GM12878 (cell line): ENCODE data around the gene PLEKHM3. TPM values are rescaled to one million over a fixed set of nuclear protein-coding genes. Genes with fewer than 3 reads are reported as not detected.

Experiments used
- ATAC-seq: fragments of 200-7000 bp; cut with Tn5 transposase; 3 replicates; pipeline ENCODE4 v1.9.1; 2020; ENCODE audit warnings: mild to moderate bottlenecking, moderate library complexity
- BruUV-seq: library from RNA; stranded (reverse); fragments of 400-500 nt; replicated peaks from 2 replicates; lab custom pipeline; 2021; lab: Mats Ljungman, UMichigan
- CTCF ChIA-PET: fragments of 300-600 bp; sonication (Branson Sonifier 250); formaldehyde crosslinking; extraction: SDS; loops from one replicate; lab custom pipeline; 2021; ENCODE audit warnings: inconsistent platforms; lab: Yijun Ruan, JAX
- POLR2A ChIA-PET: fragments of 350-600 bp; formaldehyde crosslinking; extraction: SDS; loops from one replicate; lab custom pipeline; 2021; ENCODE audit warnings: inconsistent platforms; lab: Charles Lee
- RAD21 ChIA-PET: fragments of 300-600 bp; sonication (Branson Sonifier 250); formaldehyde crosslinking; loops from one replicate; lab custom pipeline; 2023; ENCODE audit warnings: antibody characterized with exemption; ENCODE audit not compliant: unreplicated experiment; lab: Charles Lee
- SMC1A ChIA-PET: fragments of 300-600 bp; sonication (Branson Sonifier 250); formaldehyde crosslinking; loops from one replicate; lab custom pipeline; 2023; ENCODE audit not compliant: unreplicated experiment, uncharacterized antibody; lab: Charles Lee
- DNase-seq: peaks from one replicate; pipeline ENCODE4 v3.0.0-alpha.2; 2011; ENCODE audit warnings: low read depth, low spot score
- FAIRE-seq: peaks from 3 replicates; lab custom pipeline; 2011; peaks lifted over from hg19 to GRCh38; lab: Jason Lieb, UNC
- H2AFZ ChIP-seq: 2 replicates; pipeline ENCODE4 v1.6.0; 2011; ENCODE audit warnings: low read depth, low read length, control low read depth; ENCODE audit not compliant: control insufficient read depth
- H3K27ac ChIP-seq: 2 replicates; pipeline ENCODE4 v1.5.1; 2011; ENCODE audit warnings: control low read depth; ENCODE audit not compliant: control insufficient read depth, insufficient read depth
- H3K27me3 ChIP-seq, 2 experiments: replicated peaks in 1 of 2; 2 replicates each; pipeline versions ENCODE4 v1.6.0 to v1.6.1; 2011; ENCODE audit warnings: low read length in 1 of 2; ENCODE audit not compliant: control insufficient read depth in 2 of 2, insufficient read depth in 2 of 2
- H3K36me3 ChIP-seq, 2 experiments: 2 replicates each; pipeline ENCODE4 v1.5.1; 2011; ENCODE audit warnings: low read length in 1 of 2; ENCODE audit not compliant: control insufficient read depth in 2 of 2, insufficient read depth in 2 of 2
- H3K4me1 ChIP-seq: 2 replicates; pipeline ENCODE4 v1.6.1; 2011; ENCODE audit warnings: mild to moderate bottlenecking, low read length, moderate library complexity, mixed read lengths; ENCODE audit not compliant: control insufficient read depth, insufficient read depth
- H3K4me2 ChIP-seq: 2 replicates; pipeline ENCODE4 v1.6.0; 2011; ENCODE audit warnings: control low read depth; ENCODE audit not compliant: control insufficient read depth, insufficient read depth
- H3K4me3 ChIP-seq: fragments of 200-600 bp; sonication (generic); 2 replicates; pipeline ENCODE4 v1.5.1; 2016
- H3K79me2 ChIP-seq: 2 replicates; pipeline ENCODE4 v1.6.0; 2011; ENCODE audit warnings: low read length; ENCODE audit not compliant: control insufficient read depth, insufficient read depth
- H3K9ac ChIP-seq: 2 replicates; pipeline ENCODE4 v1.8.0; 2011; ENCODE audit warnings: low read length, control low read depth, mixed read lengths; ENCODE audit not compliant: control insufficient read depth, insufficient read depth
- H3K9me3 ChIP-seq: replicated peaks from 3 replicates; pipeline ENCODE4 v1.5.1; 2011; ENCODE audit warnings: mild to moderate bottlenecking, low read length; ENCODE audit not compliant: control insufficient read depth, insufficient read depth
- H4K20me1 ChIP-seq: 2 replicates; pipeline ENCODE4 v1.6.0; 2011; ENCODE audit not compliant: control insufficient read depth, insufficient read depth
- CHD2 ChIP-seq: IDR thresholded peaks from 2 replicates; pipeline ENCODE4 v1.6.1; 2011; ENCODE audit warnings: low read depth, low read length, improper control_type of control experiment, borderline replicate concordance
- E4F1 ChIP-seq: fragments of 450-650 bp; IDR thresholded peaks from 2 replicates; pipeline ENCODE4 v1.6.1; 2018; ENCODE audit warnings: borderline replicate concordance, mild to moderate bottlenecking; ENCODE audit not compliant: partially characterized antibody
- EGR1 ChIP-seq, 2 experiments: IDR thresholded peaks; 1 replicate in 1 of 2; 2 replicates in 1 of 2; pipeline ENCODE4 v1.6.1; 2011 to 2012; ENCODE audit warnings: low read depth in 2 of 2, low read length in 2 of 2, borderline replicate concordance in 1 of 2, mild to moderate bottlenecking in 1 of 2, moderate library complexity in 1 of 2
- ELK1 ChIP-seq: IDR thresholded peaks from 2 replicates; pipeline ENCODE4 v1.6.1; 2012; ENCODE audit warnings: low read depth, low read length, improper control_type of control experiment
- MLLT1 ChIP-seq: fragments of 450-650 bp; IDR thresholded peaks from 2 replicates; pipeline ENCODE4 v1.6.1; 2016; ENCODE audit warnings: mild to moderate bottlenecking
- NFIC ChIP-seq: IDR thresholded peaks from 2 replicates; pipeline ENCODE4 v1.6.1; 2012; ENCODE audit warnings: low read depth, mild to moderate bottlenecking, inconsistent platforms, low read length, moderate library complexity
- NR2C1 ChIP-seq: fragments of 450-650 bp; IDR thresholded peaks from 2 replicates; pipeline ENCODE4 v1.6.1; 2017; ENCODE audit warnings: antibody characterized with exemption, mild to moderate bottlenecking, moderate library complexity
- WGBS: methylation state at CpG from one replicate; pipeline ENCODE4 v1.1.6; 2016; ENCODE audit warnings: low lambda C conversion rate; ENCODE audit not compliant: insufficient replicate concordance, insufficient coverage; ENCODE audit errors: missing lambda C conversion rate; 5-methylcytosine and 5-hydroxymethylcytosine counted together
- in situ Hi-C: fragments of 300-500 bp; cut with MboI; formaldehyde crosslinking; loops from 9 replicates; pipeline ENCODE4 v1.14.3; 2018; ENCODE audit warnings: mixed read lengths
- intact Hi-C: fragments of 100-400 bp; cut with micrococcal nuclease; formaldehyde crosslinking; loops from one replicate; pipeline ENCODE4 v1.14.2; 2022; ENCODE audit not compliant: unreplicated experiment
- polyA plus RNA-seq, 11 experiments: library from polyadenylated mRNA; depleted of rRNA in 4 of 11; unstranded in 6 of 11; stranded (reverse) in 5 of 11; fragments of >200 nt; fragmentation: Nextera tagmentation in 4 of 11; fragmentation: Illumina TruSeq in 1 of 11; extraction: Ambion mirVana in 4 of 11; extraction: Trizol in 1 of 11; gene quantifications; 1 replicate in 1 of 11; 2 replicates in 10 of 11; pipeline versions ENCODE4 v1.2.1 to v1.2.3, GENCODE V29; 2011 to 2016; ENCODE audit warnings: inconsistent platforms in 2 of 11, missing spikeins in 2 of 11, low read depth in 1 of 11
- total RNA-seq, 4 experiments: library from RNA; depleted of rRNA in 3 of 4; stranded (reverse); fragments of >200 nt in 3 of 4; fragmentation: Illumina TruSeq in 1 of 4; extraction: Trizol in 1 of 4; gene quantifications; 2 replicates each; pipeline versions ENCODE4 v1.2.1 to v1.2.3, GENCODE V29; 2013 to 2021
- TF ChIP-seq, protein P1 (sequence below): IDR thresholded peaks from 2 replicates; pipeline ENCODE4 v1.6.1; 2012; ENCODE audit warnings: low read depth, low read length, improper control_type of control experiment

Gene PLEKHM3
- total and polyA plus RNA-seq, 10 of the 15 experiments (the other 5 are each of a cell fraction or from before 2014, with no cell fraction given), result 1.4 to 5.6 (median 3.0) TPM

GRCh38 chr2:207852791-207853190 lies 172.5 kb downstream of the PLEKHM3 start:
- no peak overlapping the region for H3K4me3 ChIP-seq
- ATAC-seq (no peak), FAIRE-seq (no peak), DNase-seq (no peak)
- no peaks in the 10 kb centered on the region for H4K20me1 ChIP-seq
- H3K4me2 ChIP-seq, result no peak overlapping the region
- no peak overlapping the region for H3K27ac ChIP-seq
- 93% methylated on average over 3 of the region's 3 CpGs for WGBS
- H3K4me1 ChIP-seq, result no peaks in the 10 kb centered on the region
- TF ChIP-seq EGR1 (IDR thresholded peaks at IDR 0.05; ENCODE audit: borderline replicate concordance in 1 of 2, low read depth in 2 of 2, low read length in 2 of 2), result no peak
- TF ChIP-seq E4F1, result no peak
- no peak for TF ChIP-seq ELK1
- TF ChIP-seq, protein P1, sequence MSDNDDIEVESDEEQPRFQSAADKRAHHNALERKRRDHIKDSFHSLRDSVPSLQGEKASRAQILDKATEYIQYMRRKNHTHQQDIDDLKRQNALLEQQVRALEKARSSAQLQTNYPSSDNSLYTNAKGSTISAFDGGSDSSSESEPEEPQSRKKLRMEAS, result no peak
- TF ChIP-seq NR2C1, result no peak
- TF ChIP-seq MLLT1, result no peak
- no peak for TF ChIP-seq CHD2
- TF ChIP-seq NFIC, result no peak
- ChIA-PET CTCF (interaction anchor here (0.6 kb wide), 1 partner anchor 120 kb away, joined by 3 read pairs; no protein-coding TSS in a partner anchor), RAD21 (no interaction called here), POLR2A (no interaction called here), SMC1A (no interaction called here)
- H3K9me3 ChIP-seq, result no peaks in the 10 kb centered on the region
- no peak overlapping the region for H3K9ac ChIP-seq
- intact Hi-C loops (no loop called here), in situ Hi-C loops (no loop called here)
- BruUV-seq, result no TSS peak
- H2AFZ ChIP-seq, result no peak overlapping the region
- H3K27me3 ChIP-seq, result no peaks in the 10 kb centered on the region
- H3K36me3 ChIP-seq, result no peaks in the 10 kb centered on the region
- H3K79me2 ChIP-seq, result no peaks in the 10 kb centered on the region
